ENCODE data around the gene IGF1R. TPM values are rescaled to one million over a fixed set of nuclear protein-coding genes. Genes with fewer than 3 reads are reported as not detected.

The IGF1R gene
- total and polyA plus RNA-seq, 2 of the 8 experiments (the other 6 are each of a cell fraction or from before 2014, with no cell fraction given): 32.9 to 109 TPM

DNA sequence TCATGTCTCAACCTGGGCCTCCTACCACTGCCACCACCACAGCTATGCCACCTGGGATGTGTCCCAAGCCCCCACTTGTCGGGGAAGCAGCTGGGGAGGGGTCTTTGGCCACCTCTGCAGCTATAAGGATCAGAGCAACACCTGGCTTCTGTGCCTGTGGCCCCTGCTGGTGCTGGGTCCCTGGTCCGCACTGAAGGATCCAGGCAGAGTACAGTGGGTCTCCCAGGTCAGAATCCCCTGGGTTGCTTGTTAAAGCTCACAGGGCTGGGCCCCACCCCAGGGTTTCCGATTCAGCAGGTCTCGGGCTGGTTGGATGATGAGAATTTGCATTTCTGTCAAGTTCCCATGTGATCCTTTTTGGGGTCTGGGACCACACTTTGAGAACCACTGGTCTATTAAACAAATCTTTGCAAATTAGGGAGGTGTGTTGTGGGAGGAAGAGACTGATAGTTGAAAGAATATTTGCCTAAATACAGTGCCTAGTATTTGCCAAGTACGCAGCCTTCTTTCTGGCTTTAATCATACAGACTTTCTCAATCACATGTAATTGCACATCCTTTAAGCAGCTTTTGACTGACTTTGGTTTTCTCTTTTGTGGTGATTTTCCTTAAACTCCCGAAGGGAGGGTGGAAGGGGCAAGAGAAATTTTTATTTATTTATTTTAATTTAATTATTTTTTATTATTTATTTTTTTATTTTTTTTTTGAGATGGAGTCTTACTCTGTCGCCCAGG, 127.3 kb downstream of the IGF1R start (continued):
- no peak for TF ChIP-seq CBX5 (IDR thresholded peaks at IDR 0.05; ENCODE audit: low read depth, low read length)
- no peak for TF ChIP-seq GTF2F1 (IDR thresholded peaks at IDR 0.05; ENCODE audit: borderline replicate concordance, low read depth, low read length)
- no peak for TF ChIP-seq BRCA1 (IDR thresholded peaks at IDR 0.05; ENCODE audit: low read depth, low read length)
- no peak for TF ChIP-seq CHD1 (IDR thresholded peaks at IDR 0.05; ENCODE audit: low read depth, low read length)
- TF ChIP-seq SIN3A (conservative IDR thresholded peaks at IDR 0.05 in 1 of 2, IDR thresholded peaks at IDR 0.05 in 1 of 2; ENCODE audit: low read depth in 1 of 2, low read length in 2 of 2): no peak
